Smooth muscle cell (in vitro differentiated cells): Measurements from ENCODE around the gene SGMS2. TPM values are rescaled to one million over a fixed set of nuclear protein-coding genes. Genes with fewer than 3 reads are reported as not detected.

Experiments used
- DNase-seq: peaks from one replicate; lab custom pipeline; 2025; ENCODE audit not compliant: unreplicated experiment; lab: John Stamatoyannopoulos, UW
- H2AFZ ChIP-seq: fragments of 200-600 bp; sonication (generic); 2 replicates; pipeline ENCODE4 v1.6.0; 2016; ENCODE audit warnings: antibody characterized with exemption, low read depth, mild to moderate bottlenecking
- H3F3A ChIP-seq: fragments of 200-600 bp; sonication (generic); 2 replicates; pipeline ENCODE4 v1.6.0; 2017; ENCODE audit warnings: antibody characterized with exemption, low read depth
- H3K27ac ChIP-seq: fragments of 200-600 bp; sonication (generic); 2 replicates; pipeline ENCODE4 v1.5.1; 2016; ENCODE audit warnings: low read depth, mild to moderate bottlenecking
- H3K27me3 ChIP-seq: fragments of 200-600 bp; sonication (generic); 2 replicates; pipeline ENCODE4 v1.6.1; 2016; ENCODE audit warnings: low read depth, mild to moderate bottlenecking
- H3K36me3 ChIP-seq: fragments of 200-600 bp; sonication (generic); 2 replicates; pipeline ENCODE4 v1.5.1; 2016; ENCODE audit warnings: low read depth
- H3K4me1 ChIP-seq: fragments of 200-600 bp; sonication (generic); 2 replicates; pipeline ENCODE4 v1.5.1; 2016; ENCODE audit warnings: low read depth
- H3K4me2 ChIP-seq: fragments of 200-600 bp; sonication (generic); 2 replicates; pipeline ENCODE4 v1.6.0; 2016; ENCODE audit warnings: mild to moderate bottlenecking
- H3K4me3 ChIP-seq: fragments of 200-600 bp; sonication (generic); 2 replicates; pipeline ENCODE4 v1.5.1; 2016; ENCODE audit warnings: mild to moderate bottlenecking
- H3K79me2 ChIP-seq: fragments of 200-600 bp; sonication (generic); 2 replicates; pipeline ENCODE4 v1.6.0; 2016; ENCODE audit warnings: low read depth, mild to moderate bottlenecking
- H3K9ac ChIP-seq: fragments of 200-600 bp; sonication (generic); 2 replicates; pipeline ENCODE4 v1.6.0; 2016; ENCODE audit warnings: low read depth
- H3K9me3 ChIP-seq: fragments of 200-600 bp; sonication (generic); replicated peaks from 2 replicates; pipeline ENCODE4 v1.5.1; 2016; ENCODE audit warnings: low read depth
- H4K20me1 ChIP-seq: fragments of 200-600 bp; sonication (generic); 2 replicates; pipeline ENCODE4 v1.6.0; 2016; ENCODE audit warnings: low read depth
- WGBS: methylation state at CpG from one replicate; pipeline ENCODE4 v1.1.7; 2016; ENCODE audit warnings: low lambda C conversion rate; 5-methylcytosine and 5-hydroxymethylcytosine counted together
- polyA plus RNA-seq: library from polyadenylated mRNA; unstranded; fragments of >200 nt; fragmentation: Nextera tagmentation; extraction: Ambion mirVana; gene quantifications from 2 replicates; pipeline ENCODE4 v1.2.1, GENCODE V29; 2016
- total RNA-seq: library from RNA; depleted of rRNA; stranded (reverse); fragments of >200 nt; gene quantifications from 2 replicates; pipeline ENCODE4 v1.2.3, GENCODE V29; 2014
- TF ChIP-seq, protein P1 (sequence below): fragments of 200-600 bp; sonication (generic); IDR thresholded peaks from 2 replicates; pipeline ENCODE4 v1.5.1; 2017; ENCODE audit warnings: borderline replicate concordance, mild to moderate bottlenecking, antibody characterized with exemption; ENCODE audit not compliant: insufficient read depth, poor library complexity, severe bottlenecking

The SGMS2 gene
- total and polyA plus RNA-seq, 2 experiments from 2014 or later = 16.2 to 55.5 TPM

DNA sequence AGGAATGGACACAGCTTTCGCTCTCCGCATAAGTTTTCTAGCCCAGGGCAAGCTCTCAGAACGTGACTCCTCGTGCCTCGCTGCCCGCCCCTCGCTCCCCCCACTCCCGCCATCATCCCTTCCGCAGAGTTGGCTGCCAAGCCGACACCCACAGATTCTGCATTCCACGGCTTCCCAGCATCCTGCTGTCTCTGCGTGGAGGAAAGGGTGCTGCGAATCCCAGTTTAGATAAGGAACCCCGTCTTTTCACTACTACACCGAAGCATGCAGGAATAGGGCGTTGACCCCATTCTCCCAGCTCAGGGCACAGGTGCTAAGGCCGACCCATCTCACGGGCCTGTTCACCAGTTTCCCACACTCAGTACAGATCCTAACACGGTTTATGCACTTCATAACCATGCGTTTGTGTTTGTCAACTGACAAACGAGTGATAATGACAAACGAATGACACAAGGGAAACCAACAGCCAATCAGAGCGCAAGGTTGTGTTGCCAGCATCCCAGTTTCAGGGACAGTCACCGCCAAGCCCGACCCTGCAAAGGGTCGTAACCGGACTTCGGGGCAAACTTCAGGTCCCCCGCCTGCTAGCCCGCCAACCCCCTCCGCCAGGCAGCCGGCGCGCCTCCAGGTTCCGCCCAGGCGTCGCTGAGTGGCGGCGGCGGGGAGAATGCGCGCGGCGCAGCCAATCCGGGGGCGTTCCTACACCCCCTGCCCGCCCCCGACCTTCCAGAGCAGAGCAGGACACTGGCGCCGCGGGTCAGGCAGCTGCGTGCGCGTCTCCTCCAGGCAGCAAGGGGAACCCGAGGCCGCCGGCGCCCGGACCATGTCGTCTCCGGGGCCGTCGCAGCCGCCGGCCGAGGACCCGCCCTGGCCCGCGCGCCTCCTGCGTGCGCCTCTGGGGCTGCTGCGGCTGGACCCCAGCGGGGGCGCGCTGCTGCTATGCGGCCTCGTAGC, 106.4 kb downstream of the SGMS2 start, which contains the start of gene CYP2U1:
Gene CYP2U1, plus strand, starts transcription at position 729 of the 954 bp plus-strand sequence. Its CDS starts 95 bp downstream, at position 824.
- WGBS = 6% methylated on average over 72 of the region's 78 CpGs
- peak within 1 kb of the TSS; percentile 14 for H3K9ac ChIP-seq
- peak within 1 kb of the TSS; percentile 98 for H3K4me2 ChIP-seq
- no peaks in the 10 kb centered on the region for H3K79me2 ChIP-seq
- peaks cover 9% of the 10 kb centered on the region for H3K4me1 ChIP-seq
- H3F3A ChIP-seq = no peaks in the 10 kb centered on the region
- H3K4me3 ChIP-seq = peak within 1 kb of the TSS; percentile 70
- peak; percentile 54 for DNase-seq
- no peaks in the 10 kb centered on the region for H3K36me3 ChIP-seq
- no peaks in the 10 kb centered on the region for H3K9me3 ChIP-seq
- H4K20me1 ChIP-seq = no peaks in the 10 kb centered on the region
- no peaks in the 10 kb centered on the region for H3K27me3 ChIP-seq
- TF ChIP-seq, protein P1, sequence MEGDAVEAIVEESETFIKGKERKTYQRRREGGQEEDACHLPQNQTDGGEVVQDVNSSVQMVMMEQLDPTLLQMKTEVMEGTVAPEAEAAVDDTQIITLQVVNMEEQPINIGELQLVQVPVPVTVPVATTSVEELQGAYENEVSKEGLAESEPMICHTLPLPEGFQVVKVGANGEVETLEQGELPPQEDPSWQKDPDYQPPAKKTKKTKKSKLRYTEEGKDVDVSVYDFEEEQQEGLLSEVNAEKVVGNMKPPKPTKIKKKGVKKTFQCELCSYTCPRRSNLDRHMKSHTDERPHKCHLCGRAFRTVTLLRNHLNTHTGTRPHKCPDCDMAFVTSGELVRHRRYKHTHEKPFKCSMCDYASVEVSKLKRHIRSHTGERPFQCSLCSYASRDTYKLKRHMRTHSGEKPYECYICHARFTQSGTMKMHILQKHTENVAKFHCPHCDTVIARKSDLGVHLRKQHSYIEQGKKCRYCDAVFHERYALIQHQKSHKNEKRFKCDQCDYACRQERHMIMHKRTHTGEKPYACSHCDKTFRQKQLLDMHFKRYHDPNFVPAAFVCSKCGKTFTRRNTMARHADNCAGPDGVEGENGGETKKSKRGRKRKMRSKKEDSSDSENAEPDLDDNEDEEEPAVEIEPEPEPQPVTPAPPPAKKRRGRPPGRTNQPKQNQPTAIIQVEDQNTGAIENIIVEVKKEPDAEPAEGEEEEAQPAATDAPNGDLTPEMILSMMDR = peak; percentile 4
- H3K27ac ChIP-seq = no peak within 1 kb of the TSS
- H2AFZ ChIP-seq = peak within 1 kb of the TSS; percentile 40

DNA sequence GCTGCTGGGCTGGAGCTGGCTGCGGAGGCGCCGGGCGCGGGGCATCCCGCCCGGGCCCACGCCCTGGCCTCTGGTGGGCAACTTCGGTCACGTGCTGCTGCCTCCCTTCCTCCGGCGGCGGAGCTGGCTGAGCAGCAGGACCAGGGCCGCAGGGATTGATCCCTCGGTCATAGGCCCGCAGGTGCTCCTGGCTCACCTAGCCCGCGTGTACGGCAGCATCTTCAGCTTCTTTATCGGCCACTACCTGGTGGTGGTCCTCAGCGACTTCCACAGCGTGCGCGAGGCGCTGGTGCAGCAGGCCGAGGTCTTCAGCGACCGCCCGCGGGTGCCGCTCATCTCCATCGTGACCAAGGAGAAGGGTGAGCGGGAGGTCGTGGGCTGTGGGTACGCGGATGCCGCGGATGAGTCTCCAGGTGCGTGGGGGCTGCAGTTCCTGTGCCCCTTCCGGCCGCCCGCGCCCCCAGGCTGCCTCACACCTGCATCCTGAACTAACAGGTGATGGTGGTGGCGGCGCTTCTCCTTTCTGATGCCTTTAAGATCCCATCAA, 107.1 kb downstream of the SGMS2 start:
- Histone ChIP-seq H2AFZ (peak overlapping the region; percentile 40), H3K36me3 (no peaks in the 10 kb centered on the region), H3F3A (no peaks in the 10 kb centered on the region), H3K79me2 (no peaks in the 10 kb centered on the region), H3K4me2 (peak overlapping the region; percentile 98), H3K4me1 (peaks cover 9% of the 10 kb centered on the region), H3K27ac (no peak overlapping the region), H3K9ac (no peak overlapping the region), H3K9me3 (no peaks in the 10 kb centered on the region), H4K20me1 (no peaks in the 10 kb centered on the region), H3K4me3 (peak overlapping the region; percentile 70), H3K27me3 (no peaks in the 10 kb centered on the region)
- TF ChIP-seq, protein P1 = no peak
- DNase-seq = no peak
- 7% methylated on average over 43 of the region's 45 CpGs for WGBS

DNA sequence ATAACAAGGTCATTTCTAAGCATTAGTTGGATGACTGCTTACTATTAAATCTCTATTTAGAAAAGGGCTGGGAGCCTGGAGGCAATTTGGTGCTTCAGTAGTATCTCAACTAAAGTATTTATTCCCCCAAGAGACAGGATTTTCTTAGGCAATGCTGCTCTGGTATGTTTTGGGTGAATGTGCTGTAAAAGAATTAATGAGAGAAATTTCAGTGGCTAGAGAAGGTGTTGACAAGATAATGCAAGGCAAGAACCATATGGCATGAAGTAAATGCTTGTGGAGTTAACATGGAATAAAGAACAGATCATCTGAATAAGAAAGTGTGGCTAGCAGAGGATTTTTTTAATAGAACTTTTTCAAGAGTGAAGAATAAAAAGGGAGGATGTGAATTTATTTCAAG, 110.5 kb downstream of the SGMS2 start:
- Histone ChIP-seq H3K27ac (no peak overlapping the region), H3K4me2 (no peak overlapping the region), H3K4me3 (no peak overlapping the region), H3K79me2 (no peaks in the 10 kb centered on the region), H3K36me3 (no peaks in the 10 kb centered on the region), H2AFZ (no peak overlapping the region), H3K9ac (no peak overlapping the region), H3K9me3 (no peaks in the 10 kb centered on the region), H3K4me1 (peaks cover 9% of the 10 kb centered on the region), H3F3A (no peaks in the 10 kb centered on the region), H4K20me1 (no peaks in the 10 kb centered on the region), H3K27me3 (no peaks in the 10 kb centered on the region)
- DNase-seq = no peak
- TF ChIP-seq, protein P1 = no peak
